ENCODE results near the gene ADAMTSL1. TPM values are rescaled to one million over a fixed set of nuclear protein-coding genes. Genes with fewer than 3 reads are reported as not detected.

The ADAMTSL1 gene
- total and polyA plus RNA-seq, 2 donors (not counting 3 experiments of a cell fraction or from before 2014, with no cell fraction given) = 15.0 to 18.4 TPM

- FAIRE-seq (no peak), DNase-seq (ENCODE audit: low read depth, low spot score) (no peak)
- H3K9ac ChIP-seq (replicated peaks; ENCODE audit: extremely low read depth, insufficient read depth, low read length) = no peak overlapping the region
- no peaks in the 10 kb centered on the region for H3K36me3 ChIP-seq (ENCODE audit: control insufficient read depth in 2 of 2, extremely low read depth in 1 of 2, insufficient read depth in 2 of 2, low read length in 2 of 2)
- H4K20me1 ChIP-seq (replicated peaks; ENCODE audit: control insufficient read depth, extremely low read depth, insufficient read depth, low read length) = no peaks in the 10 kb centered on the region
- H3K9me3 ChIP-seq (replicated peaks; ENCODE audit: control insufficient read depth, insufficient read depth, low read length) = no peaks in the 10 kb centered on the region
- no peak overlapping the region for H3K27ac ChIP-seq (ENCODE audit: insufficient read depth, low read depth, low read length)
- H3K27me3 ChIP-seq (ENCODE audit: control insufficient read depth in 2 of 2, insufficient read depth in 2 of 2, low read length in 2 of 2) = no peaks in the 10 kb centered on the region
- no TSS peak for BruUV-seq (replicated peaks)
- no peaks in the 10 kb centered on the region for H3K79me2 ChIP-seq (ENCODE audit: control insufficient read depth, insufficient read depth, low read length)
- H2AFZ ChIP-seq (ENCODE audit: low read depth, low read length) = no peak overlapping the region
- ChIA-PET POLR2A (no interaction called here), CTCF (no interaction called here)
- dilution Hi-C loops (cut with MboI; ENCODE audit: extremely low pct_ligation_motif_present, low sequenced_read_pairs) = no loop called here
- TF ChIP-seq, protein P1, sequence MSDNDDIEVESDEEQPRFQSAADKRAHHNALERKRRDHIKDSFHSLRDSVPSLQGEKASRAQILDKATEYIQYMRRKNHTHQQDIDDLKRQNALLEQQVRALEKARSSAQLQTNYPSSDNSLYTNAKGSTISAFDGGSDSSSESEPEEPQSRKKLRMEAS (IDR thresholded peaks at IDR 0.05; ENCODE audit: insufficient read depth, insufficient read length) = no peak
- TF ChIP-seq POLR2AphosphoS5 (IDR thresholded peaks at IDR 0.05; ENCODE audit: insufficient read depth, low read depth, low read length) (no peak), FOS (IDR thresholded peaks at IDR 0.05; ENCODE audit: borderline replicate concordance, insufficient read depth, low read length) (no peak), JUN (IDR thresholded peaks at IDR 0.05; ENCODE audit: borderline replicate concordance, insufficient read depth, insufficient read length, low read depth) (no peak), EZH2 (IDR thresholded peaks at IDR 0.05; ENCODE audit: borderline replicate concordance, low read depth, low read length, severe bottlenecking) (no peak), GATA2 (IDR thresholded peaks at IDR 0.05; ENCODE audit: insufficient read depth, insufficient read length, low read depth, low read length) (no peak), POLR2A (IDR thresholded peaks at IDR 0.05; ENCODE audit: low read depth, low read length) (no peak), MYC (IDR thresholded peaks at IDR 0.05; ENCODE audit: low read depth, low read length) (no peak)
- TF ChIP-seq, protein P2, sequence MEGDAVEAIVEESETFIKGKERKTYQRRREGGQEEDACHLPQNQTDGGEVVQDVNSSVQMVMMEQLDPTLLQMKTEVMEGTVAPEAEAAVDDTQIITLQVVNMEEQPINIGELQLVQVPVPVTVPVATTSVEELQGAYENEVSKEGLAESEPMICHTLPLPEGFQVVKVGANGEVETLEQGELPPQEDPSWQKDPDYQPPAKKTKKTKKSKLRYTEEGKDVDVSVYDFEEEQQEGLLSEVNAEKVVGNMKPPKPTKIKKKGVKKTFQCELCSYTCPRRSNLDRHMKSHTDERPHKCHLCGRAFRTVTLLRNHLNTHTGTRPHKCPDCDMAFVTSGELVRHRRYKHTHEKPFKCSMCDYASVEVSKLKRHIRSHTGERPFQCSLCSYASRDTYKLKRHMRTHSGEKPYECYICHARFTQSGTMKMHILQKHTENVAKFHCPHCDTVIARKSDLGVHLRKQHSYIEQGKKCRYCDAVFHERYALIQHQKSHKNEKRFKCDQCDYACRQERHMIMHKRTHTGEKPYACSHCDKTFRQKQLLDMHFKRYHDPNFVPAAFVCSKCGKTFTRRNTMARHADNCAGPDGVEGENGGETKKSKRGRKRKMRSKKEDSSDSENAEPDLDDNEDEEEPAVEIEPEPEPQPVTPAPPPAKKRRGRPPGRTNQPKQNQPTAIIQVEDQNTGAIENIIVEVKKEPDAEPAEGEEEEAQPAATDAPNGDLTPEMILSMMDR (IDR thresholded peaks at IDR 0.05; ENCODE audit: extremely low read depth in 1 of 2, insufficient read depth in 1 of 2, low read depth in 1 of 2, low read length in 2 of 2) = no peak
- no peak overlapping the region for H3K4me2 ChIP-seq (ENCODE audit: insufficient read depth, low read length)
- no peak overlapping the region for H3K4me3 ChIP-seq (replicated peaks in 1 of 3; ENCODE audit: insufficient read depth in 1 of 3, low read depth in 1 of 3, low read length in 3 of 3)
- no peaks in the 10 kb centered on the region for H3K4me1 ChIP-seq (ENCODE audit: control insufficient read depth, extremely low read depth, insufficient read depth, low read length)
- H3K9me1 ChIP-seq (replicated peaks; ENCODE audit: control insufficient read depth, extremely low read depth, insufficient read depth, low read length) = no peaks in the 10 kb centered on the region
- intact Hi-C loops (cut with micrococcal nuclease) = no loop called here
These were observed 232.7 kb downstream of the ADAMTSL1 start for GRCh38 chr9:18706648-18707047.
